ENCODE measurements around the gene CD55.

CD55 gene

GRCh38 chr1:207334337-207334736 is 12.9 kb downstream of the CD55 start:
- no peaks in the 10 kb centered on the region for H3K36me3 ChIP-seq (replicated peaks; ENCODE audit: insufficient read depth, low read length)
- H2AFZ ChIP-seq (ENCODE audit: low read length): no peak overlapping the region
- peaks cover 13% of the 10 kb centered on the region for H3F3A ChIP-seq (ENCODE audit: insufficient read depth, low read length)
- peaks cover 37% of the 10 kb centered on the region for H3K4me1 ChIP-seq (ENCODE audit: low read length)
- H3K9me3 ChIP-seq (replicated peaks; ENCODE audit: insufficient read depth, low read length): no peaks in the 10 kb centered on the region
- H3K9me2 ChIP-seq (replicated peaks; ENCODE audit: insufficient read depth, low read length): no peaks in the 10 kb centered on the region
- H3K27me3 ChIP-seq (replicated peaks; ENCODE audit: insufficient read depth, low read length): no peaks in the 10 kb centered on the region
- no peak overlapping the region for H3K4me2 ChIP-seq (ENCODE audit: low read depth, low read length)
- no peak for DNase-seq
- H3K79me2 ChIP-seq (ENCODE audit: low read length): no peaks in the 10 kb centered on the region
- no peaks in the 10 kb centered on the region for H4K20me1 ChIP-seq (ENCODE audit: insufficient read depth, low read length)
- no peak overlapping the region for H3K9ac ChIP-seq (ENCODE audit: low read length)
- no peak overlapping the region for H3K27ac ChIP-seq (ENCODE audit: low read length)
- no peak for TF ChIP-seq EZH2phosphoT487 (IDR thresholded peaks at IDR 0.05; ENCODE audit: low read length)
- no peak for TF ChIP-seq CTCF (IDR thresholded peaks at IDR 0.05; ENCODE audit: low read length)
- TF ChIP-seq EZH2 (optimal IDR thresholded peaks at IDR 0.05; ENCODE audit: low read depth, low read length): no peak
- no peak overlapping the region for H3K4me3 ChIP-seq (ENCODE audit: low read length)

GRCh38 chr1:207335138-207335537 is 13.7 kb downstream of the CD55 start:
- no peaks in the 10 kb centered on the region for H3K27me3 ChIP-seq (replicated peaks; ENCODE audit: insufficient read depth, low read length)
- H3K27ac ChIP-seq (ENCODE audit: low read length): no peak overlapping the region
- H3K4me3 ChIP-seq (ENCODE audit: low read length): no peak overlapping the region
- TF ChIP-seq EZH2phosphoT487 (IDR thresholded peaks at IDR 0.05; ENCODE audit: low read length) (no peak), EZH2 (optimal IDR thresholded peaks at IDR 0.05; ENCODE audit: low read depth, low read length) (no peak), CTCF (IDR thresholded peaks at IDR 0.05; ENCODE audit: low read length) (no peak)
- peaks cover 37% of the 10 kb centered on the region for H3K4me1 ChIP-seq (ENCODE audit: low read length)
- no peak overlapping the region; the same call in 1 of the 2 replicates for H3K4me2 ChIP-seq (ENCODE audit: low read depth, low read length)
- peaks cover 13% of the 10 kb centered on the region for H3F3A ChIP-seq (ENCODE audit: insufficient read depth, low read length)
- H3K79me2 ChIP-seq (ENCODE audit: low read length): no peaks in the 10 kb centered on the region
- DNase-seq: no peak
- no peaks in the 10 kb centered on the region for H4K20me1 ChIP-seq (ENCODE audit: insufficient read depth, low read length)
- no peak overlapping the region for H3K9ac ChIP-seq (ENCODE audit: low read length)
- H3K9me3 ChIP-seq (replicated peaks; ENCODE audit: insufficient read depth, low read length): no peaks in the 10 kb centered on the region
- H3K36me3 ChIP-seq (replicated peaks; ENCODE audit: insufficient read depth, low read length): no peaks in the 10 kb centered on the region
- no peak overlapping the region for H2AFZ ChIP-seq (ENCODE audit: low read length)
- no peaks in the 10 kb centered on the region for H3K9me2 ChIP-seq (replicated peaks; ENCODE audit: insufficient read depth, low read length)

GRCh38 chr1:207335695-207336363 is 14.4 kb downstream of the CD55 start:
- H3K9me3 ChIP-seq (replicated peaks; ENCODE audit: insufficient read depth, low read length): no peaks in the 10 kb centered on the region
- no peak for TF ChIP-seq EZH2phosphoT487 (IDR thresholded peaks at IDR 0.05; ENCODE audit: low read length)
- TF ChIP-seq CTCF (IDR thresholded peaks at IDR 0.05; ENCODE audit: low read length): peak; percentile 54
- no peak for TF ChIP-seq EZH2 (optimal IDR thresholded peaks at IDR 0.05; ENCODE audit: low read depth, low read length)
- peaks cover 37% of the 10 kb centered on the region for H3K4me1 ChIP-seq (ENCODE audit: low read length)
- H3K27me3 ChIP-seq (replicated peaks; ENCODE audit: insufficient read depth, low read length): no peaks in the 10 kb centered on the region
- no peaks in the 10 kb centered on the region for H4K20me1 ChIP-seq (ENCODE audit: insufficient read depth, low read length)
- H3F3A ChIP-seq (ENCODE audit: insufficient read depth, low read length): peaks cover 13% of the 10 kb centered on the region
- no peaks in the 10 kb centered on the region for H3K36me3 ChIP-seq (replicated peaks; ENCODE audit: insufficient read depth, low read length)
- peak overlapping the region; percentile 21; the same call in 1 of the 2 replicates for H3K4me2 ChIP-seq (ENCODE audit: low read depth, low read length)
- H3K79me2 ChIP-seq (ENCODE audit: low read length): no peaks in the 10 kb centered on the region
- peak; percentile 56 for DNase-seq
- H3K9ac ChIP-seq (ENCODE audit: low read length): no peak overlapping the region
- H3K27ac ChIP-seq (ENCODE audit: low read length): peak overlapping the region; percentile 35; the same call in 1 of the 2 replicates
- H3K9me2 ChIP-seq (replicated peaks; ENCODE audit: insufficient read depth, low read length): no peaks in the 10 kb centered on the region
- H3K4me3 ChIP-seq (ENCODE audit: low read length): no peak overlapping the region
- no peak overlapping the region for H2AFZ ChIP-seq (ENCODE audit: low read length)
